ENCODE results near the gene WDR7. TPM values are rescaled to one million over a fixed set of nuclear protein-coding genes. Genes with fewer than 3 reads are reported as not detected.

Gene WDR7
- total RNA-seq, 1 donor from 2014 or later, result 43.0 TPM

DNA sequence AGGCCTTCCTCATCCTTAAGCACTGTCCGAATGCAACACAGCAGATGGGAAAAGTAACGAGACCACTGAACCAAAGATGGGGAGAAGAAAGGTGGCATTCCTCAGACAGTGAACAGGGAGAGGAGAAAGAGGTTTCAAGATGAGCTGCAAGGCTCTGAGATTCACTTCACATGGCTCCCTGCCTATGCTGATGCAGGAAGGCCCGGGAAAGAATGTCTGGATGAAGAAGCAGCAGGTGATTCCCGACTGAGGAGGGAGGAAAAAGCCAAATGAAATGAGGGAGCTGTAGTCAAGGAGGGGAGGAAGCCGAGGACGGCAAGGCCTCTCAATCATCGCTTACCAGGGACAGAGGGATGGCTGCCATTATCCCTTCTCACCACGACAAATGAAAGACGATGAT is 397.2 kb downstream of the WDR7 start:
- no peak for ATAC-seq
- intact Hi-C loops (cut with DNase I), result no loop called here
- no peak for DNase-seq (ENCODE audit: low spot score)

DNA sequence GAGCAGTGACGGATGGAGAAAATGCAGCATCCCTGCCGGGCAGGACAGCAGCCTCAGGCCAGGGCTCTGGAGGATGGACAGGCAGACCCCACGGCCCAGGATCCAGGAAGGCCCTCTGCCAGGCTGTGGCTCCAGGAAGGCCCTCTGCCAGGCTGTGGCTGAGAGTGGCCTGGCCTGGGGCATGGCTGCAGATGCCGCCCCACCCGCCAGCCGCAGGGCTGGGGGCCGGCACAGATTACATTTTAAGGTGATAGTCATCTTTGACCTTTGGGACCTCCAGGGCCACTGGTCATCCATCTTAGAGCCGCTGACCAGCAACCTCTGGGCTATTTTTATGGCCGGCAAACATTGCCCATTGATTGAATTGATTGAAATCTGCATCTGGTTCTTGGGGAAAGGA is 397.7 kb downstream of the WDR7 start:
- no peak for ATAC-seq
- intact Hi-C loops (cut with DNase I), result no loop called here
- no peak for DNase-seq (ENCODE audit: low spot score)

DNA sequence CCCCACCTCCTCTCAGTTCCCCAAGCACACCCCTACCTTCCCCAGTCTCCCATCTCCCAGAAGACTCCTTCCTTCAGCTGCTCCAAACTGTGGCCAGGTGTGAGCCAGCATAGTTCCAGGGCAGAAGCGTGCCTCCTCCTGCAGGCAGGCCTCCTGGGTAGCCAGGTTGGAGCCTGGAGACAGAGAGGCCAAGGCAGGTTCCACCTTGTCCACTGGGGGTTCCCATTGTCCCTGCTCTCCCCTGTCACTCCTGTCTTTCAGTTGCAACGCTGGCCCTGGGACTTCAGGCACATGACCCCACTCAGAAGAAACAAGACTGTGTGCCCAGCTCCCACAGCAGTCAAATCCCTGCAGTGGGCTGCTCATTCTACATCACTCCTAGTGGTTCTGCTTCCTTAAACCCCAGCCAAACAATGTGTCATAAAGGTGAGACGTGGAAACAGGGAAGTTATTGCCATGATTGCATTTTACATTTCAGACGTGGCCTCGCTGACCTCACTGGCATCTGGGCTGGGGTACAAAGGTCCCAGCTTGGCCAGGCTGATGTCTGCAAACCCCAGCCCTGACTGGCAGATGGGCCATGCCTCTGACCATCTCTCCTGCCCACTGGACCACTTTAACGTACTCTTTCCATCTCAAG is 399.3 kb downstream of the WDR7 start:
- ATAC-seq (no peak), DNase-seq (ENCODE audit: low spot score) (no peak)
- intact Hi-C loops (cut with DNase I), result no loop called here

DNA sequence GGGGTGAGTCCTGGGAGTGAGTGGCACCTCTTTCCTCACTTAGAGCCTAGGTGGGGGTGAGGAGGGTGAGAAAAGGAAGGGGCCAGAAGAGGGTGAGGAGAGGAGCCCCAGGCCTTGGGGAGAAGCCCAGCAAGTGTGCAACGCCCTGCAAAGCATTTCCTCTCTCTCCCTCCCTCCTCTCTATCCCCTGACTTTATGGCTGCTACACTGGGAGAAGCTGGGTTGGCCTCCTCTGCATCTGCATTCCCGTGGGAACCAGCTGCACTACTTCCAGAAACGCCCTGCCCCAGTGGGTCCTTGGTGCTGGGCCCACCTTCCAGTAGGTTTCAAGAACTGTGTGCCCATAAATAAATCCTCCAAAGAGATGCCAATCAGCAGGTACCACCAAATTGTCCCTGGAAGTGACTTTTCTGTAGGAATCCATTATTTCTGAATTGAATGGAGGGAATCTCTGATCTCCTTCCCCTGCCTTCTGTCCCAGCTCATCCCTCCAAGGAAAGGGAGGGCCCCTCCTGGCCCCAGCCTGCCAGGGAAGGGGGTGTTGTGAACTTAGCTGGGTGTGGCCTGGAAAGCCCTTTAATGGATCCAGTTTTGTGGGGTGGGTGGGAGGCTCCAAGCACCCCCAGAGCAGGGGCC is 400.0 kb downstream of the WDR7 start:
- no peak for ATAC-seq
- intact Hi-C loops (cut with DNase I), result no loop called here
- DNase-seq (ENCODE audit: low spot score), result no peak

DNA sequence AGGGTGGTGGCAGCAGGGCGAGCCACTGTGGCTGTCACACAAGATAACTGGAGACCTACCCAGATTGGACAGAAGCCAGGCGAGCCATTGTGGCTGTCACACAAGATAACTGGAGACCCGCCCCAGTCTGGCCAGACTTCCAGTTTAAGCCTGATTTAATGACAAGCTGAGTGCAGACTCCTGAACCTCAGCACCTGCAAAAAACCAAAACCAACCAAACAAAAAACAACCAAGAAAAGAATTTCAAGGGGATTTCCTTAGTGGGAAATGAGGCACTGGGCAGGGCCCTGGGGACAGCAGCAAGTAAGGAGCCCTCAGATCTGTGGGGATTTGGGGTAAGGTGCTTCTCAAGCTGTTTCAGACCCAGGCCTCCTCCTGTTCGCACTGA is 400.5 kb downstream of the WDR7 start:
- DNase-seq (ENCODE audit: low spot score) (no peak), ATAC-seq (no peak)
- intact Hi-C loops (cut with DNase I), result no loop called here

- DNase-seq (ENCODE audit: low spot score) (no peak), ATAC-seq (no peak)
- intact Hi-C loops (cut with DNase I), result no loop called here
Measured at GRCh38 chr18:57052173-57052572, 401.0 kb downstream of the WDR7 start.

DNA sequence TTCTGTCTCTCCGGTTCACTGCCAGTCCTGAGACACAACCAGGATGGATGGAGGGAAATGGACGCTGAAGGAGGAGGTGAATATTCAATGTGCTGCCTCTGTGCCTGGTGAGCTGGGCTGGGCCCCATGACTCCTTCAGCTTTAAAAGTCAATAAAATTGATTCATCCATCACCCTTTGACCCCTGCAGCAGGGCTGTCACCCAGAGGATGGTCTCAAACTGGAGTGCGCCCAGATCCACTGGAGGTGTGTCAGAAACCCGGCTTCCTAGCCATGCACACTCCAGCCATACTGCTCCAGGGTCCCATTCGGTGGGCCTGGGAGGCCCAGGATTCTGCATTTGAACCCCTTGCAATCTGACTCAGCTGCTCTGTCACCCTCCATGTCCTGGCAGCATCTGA is 401.6 kb downstream of the WDR7 start:
- intact Hi-C loops (cut with DNase I), result no loop called here
- no peak for DNase-seq (ENCODE audit: low spot score)
- ATAC-seq, result no peak

GRCh38 chr18:57054891-57055290 is 403.7 kb downstream of the WDR7 start:
- intact Hi-C loops (cut with DNase I), result no loop called here
- DNase-seq (ENCODE audit: low spot score), result no peak
- no peak for ATAC-seq

- no peak for ATAC-seq
- intact Hi-C loops (cut with DNase I), result no loop called here
- DNase-seq (ENCODE audit: low spot score), result no peak
Measured at GRCh38 chr18:57057890-57058289, 406.7 kb downstream of the WDR7 start.

DNA sequence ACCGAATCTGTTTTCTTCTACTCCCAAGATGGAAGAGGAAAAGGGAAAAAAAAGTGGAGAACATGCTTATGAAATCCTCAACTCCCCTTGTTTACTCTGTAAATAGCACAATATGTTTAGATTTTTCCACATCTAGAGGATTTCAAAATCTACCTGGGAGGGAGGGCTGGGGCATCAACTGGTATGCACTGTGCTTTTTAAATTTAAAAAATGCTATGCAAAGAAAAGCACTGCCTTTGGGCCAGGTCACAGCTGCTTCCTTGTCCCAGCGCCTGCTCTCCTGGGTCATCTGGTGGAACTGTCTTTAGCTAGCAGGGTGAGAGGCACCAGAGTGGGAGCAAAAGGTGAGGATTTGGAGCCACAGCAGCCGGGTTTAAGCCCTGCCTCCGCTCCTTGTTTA is 407.6 kb downstream of the WDR7 start:
- DNase-seq (ENCODE audit: low spot score) (no peak), ATAC-seq (no peak)
- intact Hi-C loops (cut with DNase I), result no loop called here

DNA sequence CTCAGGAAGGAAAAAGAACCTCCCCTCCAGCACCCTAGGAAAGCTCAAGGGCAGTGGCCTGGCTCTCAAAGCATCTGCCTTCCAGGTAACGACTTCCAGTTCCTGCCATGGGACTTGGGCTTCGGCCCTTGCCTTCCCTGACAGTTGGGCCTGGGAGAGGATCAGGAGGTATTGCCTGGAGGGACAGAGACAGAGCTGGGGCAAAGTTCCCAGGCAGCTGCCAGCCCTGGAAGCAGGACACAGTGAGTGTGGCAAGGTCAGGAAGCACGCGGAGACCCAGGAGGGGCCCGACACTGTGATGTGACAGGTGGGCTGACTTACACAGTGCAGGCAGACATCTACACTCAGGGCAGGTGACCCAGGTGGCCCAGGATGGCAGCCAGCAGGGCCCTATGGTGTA is 408.2 kb downstream of the WDR7 start:
- intact Hi-C loops (cut with DNase I), result no loop called here
- no peak for ATAC-seq
- DNase-seq (ENCODE audit: low spot score), result no peak

DNA sequence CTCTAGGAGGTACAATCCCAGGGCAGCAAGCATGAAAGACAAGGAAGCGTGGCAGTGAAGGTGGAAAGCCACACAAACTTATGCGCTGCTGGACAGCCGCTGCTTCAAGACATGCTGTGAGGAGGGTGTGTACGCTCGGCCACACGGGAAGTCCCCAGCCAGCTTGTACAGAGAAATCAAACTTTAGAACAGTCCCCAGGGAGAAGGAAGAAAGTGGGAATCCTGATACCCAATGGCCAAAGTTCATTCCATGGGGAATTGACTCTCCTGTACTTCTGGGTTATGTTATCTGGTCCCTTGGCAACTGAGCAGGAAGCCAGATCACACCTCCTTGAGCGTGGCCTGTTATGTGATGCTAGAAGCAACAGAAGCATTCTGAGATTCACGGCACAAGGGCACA is 409.7 kb downstream of the WDR7 start:
- ATAC-seq, result no peak
- DNase-seq (ENCODE audit: low spot score), result no peak
- intact Hi-C loops (cut with DNase I), result no loop called here

DNA sequence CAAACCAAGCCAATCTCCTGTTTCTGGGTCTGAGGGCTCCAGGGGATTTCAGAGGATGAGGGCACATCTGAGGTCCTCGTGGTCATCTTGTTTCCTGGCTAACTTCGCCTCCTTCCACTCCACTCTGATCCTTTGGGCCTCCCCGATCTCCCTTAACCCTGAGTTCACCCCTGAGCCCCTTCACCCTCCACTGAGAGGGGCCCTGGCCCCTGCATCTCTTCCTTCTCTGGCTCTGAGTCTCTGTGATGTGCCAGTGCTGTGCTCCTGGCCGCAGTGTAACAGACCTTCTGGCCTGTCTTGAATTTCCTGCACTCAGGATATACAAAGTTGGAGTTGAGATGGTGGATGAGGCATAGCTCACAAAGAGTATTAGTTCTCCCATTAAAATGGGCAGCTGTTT is 411.0 kb downstream of the WDR7 start:
- DNase-seq (ENCODE audit: low spot score), result no peak
- ATAC-seq, result no peak
- intact Hi-C loops (cut with DNase I), result no loop called here

DNA sequence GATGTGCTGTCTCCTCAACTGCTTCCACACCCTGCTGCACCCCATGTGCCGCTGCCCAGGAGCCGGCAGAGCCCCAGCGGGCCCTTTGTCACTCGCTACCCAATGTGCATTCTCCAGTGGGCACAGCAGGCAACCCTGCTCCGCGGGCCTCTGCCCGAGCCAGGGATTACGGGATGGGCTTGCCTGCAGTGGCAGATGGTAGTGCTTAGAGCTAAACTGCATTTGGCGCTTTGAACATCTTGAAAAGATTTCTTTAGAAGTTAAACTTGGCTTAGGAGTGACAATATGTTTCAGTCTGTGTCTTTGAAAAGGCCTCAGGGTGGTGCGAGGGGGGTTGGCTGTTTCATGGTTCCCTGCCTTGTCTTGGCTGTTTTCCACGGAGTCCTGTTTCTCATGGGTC is 411.7 kb downstream of the WDR7 start:
- no peak for DNase-seq (ENCODE audit: low spot score)
- intact Hi-C loops (cut with DNase I), result no loop called here
- ATAC-seq, result no peak

- ATAC-seq (no peak), DNase-seq (ENCODE audit: low spot score) (no peak)
- intact Hi-C loops (cut with DNase I), result no loop called here
Measured at GRCh38 chr18:57063601-57064103, 412.5 kb downstream of the WDR7 start.

DNA sequence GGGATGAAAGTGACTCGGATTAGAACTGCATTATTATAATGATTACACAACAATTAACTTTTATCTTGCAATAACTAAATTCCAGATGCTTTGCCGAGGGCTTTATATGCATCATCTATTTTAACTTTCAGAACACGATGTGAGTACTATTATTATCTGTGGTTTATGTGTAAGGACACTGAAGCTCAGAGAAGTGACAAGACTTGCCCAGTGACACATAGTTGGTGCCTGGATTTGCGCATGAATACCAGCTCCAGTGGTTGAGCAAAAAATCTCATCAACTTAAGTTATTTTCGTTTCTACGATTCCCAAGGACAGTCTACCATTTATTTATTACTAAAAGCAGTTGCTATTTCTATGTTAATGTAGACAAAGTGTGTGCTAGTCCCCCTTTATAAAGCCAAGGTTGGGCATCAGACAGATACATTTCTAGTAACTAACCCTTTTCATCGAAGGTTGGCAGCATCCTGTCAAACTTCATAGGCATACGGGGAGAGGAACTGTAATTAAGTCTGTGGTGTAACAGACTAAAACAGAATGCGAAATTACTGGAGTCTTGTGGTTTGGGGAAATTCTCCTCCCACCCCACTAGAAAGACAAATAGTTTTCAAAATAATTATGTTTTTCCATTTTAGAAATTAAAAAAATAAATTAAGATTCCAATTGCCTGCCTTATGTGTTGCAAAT is 422.5 kb downstream of the WDR7 start:
- DNase-seq (ENCODE audit: low spot score) (no peak), ATAC-seq (no peak)
- intact Hi-C loops (cut with DNase I), result no loop called here

- intact Hi-C loops (cut with DNase I), result no loop called here
- DNase-seq (ENCODE audit: low spot score) (no peak), ATAC-seq (no peak)
Measured at GRCh38 chr18:57075716-57076400, 424.7 kb downstream of the WDR7 start.

DNA sequence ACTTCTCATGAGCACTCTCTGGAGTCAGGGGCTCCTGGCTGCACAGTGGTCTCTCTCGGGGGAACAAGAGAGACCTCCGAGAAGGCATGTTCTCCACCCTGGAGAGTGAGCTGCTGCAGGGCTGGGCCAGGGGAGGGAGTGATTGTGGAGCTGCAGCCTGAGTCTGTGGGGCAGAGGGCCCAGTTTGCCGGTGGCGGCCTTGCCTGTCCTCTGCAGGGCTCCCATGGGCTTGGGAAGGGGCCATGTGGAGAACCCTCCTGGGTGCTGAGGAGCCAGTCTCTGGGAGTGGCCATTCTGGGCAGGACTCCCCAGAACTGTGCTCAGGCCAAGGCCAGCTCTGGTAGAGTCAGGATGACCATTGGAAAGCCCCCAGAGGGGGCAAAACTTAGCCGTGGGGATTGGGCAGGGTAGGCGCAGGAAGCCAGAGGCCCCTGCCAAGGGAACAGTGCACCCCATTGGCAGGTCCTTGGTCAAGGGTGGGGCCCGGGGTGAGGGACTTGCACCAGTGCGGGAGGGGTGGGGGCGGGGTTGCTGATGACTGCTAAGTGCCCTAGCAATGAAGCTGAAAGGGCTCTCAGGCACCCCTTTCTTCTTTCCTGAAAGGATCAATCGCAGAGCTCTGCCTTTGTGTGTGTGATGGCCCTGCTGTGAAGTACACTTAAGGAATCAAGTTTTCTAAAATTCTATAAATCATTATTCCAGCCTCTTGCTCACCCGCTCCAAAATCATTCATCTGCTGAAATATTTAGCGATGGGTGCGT is 426.0 kb downstream of the WDR7 start:
- DNase-seq (ENCODE audit: low spot score) (no peak), ATAC-seq (peak; percentile 24)
- intact Hi-C loops (cut with DNase I), result no loop called here

DNA sequence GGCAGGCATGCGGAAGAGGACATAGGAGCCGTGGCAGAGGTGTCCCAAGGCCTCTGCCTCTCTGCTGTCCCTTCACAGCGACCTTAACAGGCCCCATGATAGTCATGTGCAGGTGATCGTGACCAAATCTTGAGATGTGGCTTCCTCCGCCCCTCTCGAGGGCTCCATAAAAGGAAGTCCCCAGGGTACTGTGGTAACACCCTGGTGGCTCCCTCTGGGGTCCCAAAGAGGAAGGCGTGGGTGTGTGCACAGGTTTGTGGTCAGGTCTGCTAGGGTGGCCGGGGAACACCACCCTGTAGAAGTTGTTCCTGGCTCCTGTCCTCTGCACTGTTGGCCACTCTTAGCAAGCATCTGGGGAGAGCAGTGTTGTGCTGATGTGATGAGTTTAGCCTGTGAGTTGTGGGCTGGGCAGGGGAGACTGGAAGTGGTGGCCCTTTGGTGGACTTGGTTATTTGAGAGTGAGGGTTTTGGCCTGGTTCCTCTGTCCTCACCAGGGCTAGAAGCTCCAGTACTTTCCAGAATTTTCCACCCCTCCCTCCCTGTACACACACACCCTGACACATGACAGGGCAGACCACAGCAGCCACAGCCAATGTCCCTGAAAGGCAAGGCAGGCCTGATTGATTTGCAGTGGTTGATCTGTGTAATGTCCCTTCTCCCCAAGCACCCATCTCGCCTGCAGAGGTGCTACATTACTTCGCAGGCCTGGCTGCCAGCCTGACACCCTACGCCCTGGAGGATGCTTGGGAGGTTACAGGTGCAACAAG is 426.8 kb downstream of the WDR7 start:
- DNase-seq (ENCODE audit: low spot score), result no peak
- intact Hi-C loops (cut with DNase I), result no loop called here
- ATAC-seq, result peak; percentile 10

Measured in sciatic nerve (tissue), 2 donors.